GM21737 (cell line): ENCODE data around the gene IRF2BPL.

Experiments used
- ATAC-seq: cut with Tn5 transposase; IDR thresholded peaks from one replicate; pipeline ENCODE4 v1.9.1; 2021; ENCODE audit warnings: mild to moderate bottlenecking, moderate library complexity; ENCODE audit not compliant: unreplicated experiment

Gene IRF2BPL

GRCh38 chr14:77014004-77014604 lies 14.4 kb downstream of the IRF2BPL start:
- ATAC-seq = no peak

- ATAC-seq = no peak
Measured at GRCh38 chr14:77012193-77012765, 16.2 kb downstream of the IRF2BPL start.

- no peak for ATAC-seq
Measured at GRCh38 chr14:77011245-77011644, 17.3 kb downstream of the IRF2BPL start.

GRCh38 chr14:77009014-77009413 lies 19.5 kb downstream of the IRF2BPL start:
- ATAC-seq = no peak

- ATAC-seq = no peak
Measured at GRCh38 chr14:77008541-77008940, 20.0 kb downstream of the IRF2BPL start.

- no peak for ATAC-seq
Measured at GRCh38 chr14:77007975-77008421, 20.5 kb downstream of the IRF2BPL start.

GRCh38 chr14:77007183-77007974 lies 21.1 kb downstream of the IRF2BPL start:
- ATAC-seq = no peak

GRCh38 chr14:77006132-77006531 lies 22.4 kb downstream of the IRF2BPL start:
- ATAC-seq = no peak

- ATAC-seq = no peak
Measured at GRCh38 chr14:77005559-77005958, 22.9 kb downstream of the IRF2BPL start.

GRCh38 chr14:77004711-77005460 lies 23.6 kb downstream of the IRF2BPL start:
- no peak for ATAC-seq

GRCh38 chr14:77003960-77004710 lies 24.4 kb downstream of the IRF2BPL start:
- ATAC-seq = no peak

- ATAC-seq = no peak
Measured at GRCh38 chr14:77002889-77003288, 25.6 kb downstream of the IRF2BPL start.

GRCh38 chr14:77002335-77002734 lies 26.2 kb downstream of the IRF2BPL start:
- ATAC-seq = no peak

- no peak for ATAC-seq
Measured at GRCh38 chr14:77000340-77001270, 27.9 kb downstream of the IRF2BPL start.

GRCh38 chr14:76998910-76999309 lies 29.6 kb downstream of the IRF2BPL start:
- ATAC-seq = no peak

GRCh38 chr14:76997257-76997970 lies 31.1 kb downstream of the IRF2BPL start:
- no peak for ATAC-seq

GRCh38 chr14:76996563-76997146 lies 31.9 kb downstream of the IRF2BPL start:
- ATAC-seq = no peak

GRCh38 chr14:76995279-76996035 lies 33.1 kb downstream of the IRF2BPL start:
- ATAC-seq = no peak
